A673 (cell line): ENCODE results near the gene SSC5D. TPM values are rescaled to one million over a fixed set of nuclear protein-coding genes. Genes with fewer than 3 reads are reported as not detected.
A peak's percentile ranks its signal among the peaks of the same experiment; 100 is the strongest.

ENCODE experiments used
- BruUV-seq: library from RNA; stranded (reverse); fragments of 400-500 nt; replicated peaks from 2 replicates; lab custom pipeline; 2021; lab: Mats Ljungman, UMichigan
- CTCF ChIA-PET: fragments of 300-600 bp; sonication (Branson Sonifier 250); formaldehyde crosslinking; loops from one replicate; lab custom pipeline; 2022; ENCODE audit warnings: antibody characterized with exemption; lab: Charles Lee
- POLR2A ChIA-PET: fragments of 300-600 bp; sonication (Branson Sonifier 250); formaldehyde crosslinking; loops from one replicate; lab custom pipeline; 2022; ENCODE audit warnings: antibody characterized with exemption; ENCODE audit not compliant: low non-redundant PET; lab: Charles Lee
- DNase-seq: peaks from one replicate; pipeline ENCODE4 v3.0.0-alpha.2; 2015; ENCODE audit warnings: low spot score
- H3K27ac ChIP-seq: fragments of 200-600 bp; sonication (generic); 2 replicates; pipeline ENCODE4 v1.5.1; 2016; ENCODE audit warnings: mixed run types, low read depth, mild to moderate bottlenecking, mixed read lengths, antibody characterized with exemption, low read length; ENCODE audit not compliant: poor library complexity, severe bottlenecking
- H3K27me3 ChIP-seq: fragments of 200-600 bp; sonication (generic); replicated peaks from 2 replicates; pipeline ENCODE4 v1.6.1; 2017; ENCODE audit warnings: mixed run types, low read depth, mild to moderate bottlenecking, mixed read lengths, antibody characterized with exemption, low read length; ENCODE audit not compliant: insufficient read depth, poor library complexity
- H3K36me3 ChIP-seq: fragments of 200-600 bp; sonication (generic); 2 replicates; pipeline ENCODE4 v1.6.1; 2016; ENCODE audit warnings: mixed run types, mild to moderate bottlenecking, mixed read lengths, antibody characterized with exemption, low read length; ENCODE audit not compliant: insufficient read depth, poor library complexity, severe bottlenecking
- H3K4me1 ChIP-seq: fragments of 200-600 bp; sonication (generic); 2 replicates; pipeline ENCODE4 v1.6.1; 2017; ENCODE audit warnings: mixed run types, mild to moderate bottlenecking, mixed read lengths, antibody characterized with exemption, low read length; ENCODE audit not compliant: insufficient read depth, poor library complexity, severe bottlenecking
- H3K4me3 ChIP-seq: fragments of 200-600 bp; sonication (generic); 2 replicates; pipeline ENCODE4 v1.5.1; 2016; ENCODE audit warnings: low read depth, mixed run types, mild to moderate bottlenecking, mixed read lengths, low read length; ENCODE audit not compliant: poor library complexity, severe bottlenecking
- H3K9me3 ChIP-seq: fragments of 200-600 bp; sonication (generic); 2 replicates; pipeline ENCODE4 v1.6.1; 2016; ENCODE audit warnings: mixed run types, low read depth, mild to moderate bottlenecking, mixed read lengths, antibody characterized with exemption, low read length; ENCODE audit not compliant: poor library complexity, severe bottlenecking
- CTCF ChIP-seq: fragments of 300-800, 200-600 bp; sonication (generic); conservative IDR thresholded peaks from 2 replicates; pipeline ENCODE4 v1.5.1; 2017; ENCODE audit warnings: low read depth, mild to moderate bottlenecking, antibody characterized with exemption, low read length, moderate library complexity, mixed read lengths
- EZH2 ChIP-seq: fragments of 200-600 bp; sonication (generic); IDR thresholded peaks from 2 replicates; pipeline ENCODE4 v1.6.1; 2017; ENCODE audit warnings: borderline replicate concordance, low read depth, mild to moderate bottlenecking, mixed read lengths, antibody characterized with exemption, low read length; ENCODE audit not compliant: poor library complexity, severe bottlenecking
- intact Hi-C: fragments of 100-400 bp; cut with micrococcal nuclease; formaldehyde crosslinking; loops from one replicate; pipeline ENCODE4 v1.10.0; 2022; ENCODE audit not compliant: unreplicated experiment
- total RNA-seq: library from RNA; stranded (reverse); gene quantifications from 2 replicates; pipeline ENCODE4 v1.2.3, GENCODE V29; 2021

Gene SSC5D
- total RNA-seq, 1 experiment from 2014 or later: 1.4 TPM

GRCh38 chr19:55461259-55461973 is 26.8 kb upstream of the SSC5D start, which contains the start of gene ISOC2:
Gene ISOC2, minus strand, starts transcription at chr19:55461642. Its CDS starts 5,156 bp downstream, at chr19:55456486.
- CTCF ChIA-PET: interaction anchor here (0.5 to 1.1 kb wide), 4 partner anchors 42 to 260 kb away, joined by 3 to 4 read pairs (median 3); no protein-coding TSS in a partner anchor
- intact Hi-C loops: loop anchor here (5.0 kb wide), 1 partner anchor 146 kb away; the partner anchor contains the start of gene ZNF865
- peak; percentile 100 for DNase-seq
- no TSS peak for BruUV-seq
- Histone ChIP-seq H3K4me1 (peaks cover 38% of the 10 kb centered on the region), H3K36me3 (no peaks in the 10 kb centered on the region), H3K27me3 (no peaks in the 10 kb centered on the region), H3K4me3 (peak within 1 kb of the TSS; percentile 78), H3K27ac (peak within 1 kb of the TSS; percentile 91), H3K9me3 (no peaks in the 10 kb centered on the region)
- POLR2A ChIA-PET: no interaction called here
- TF ChIP-seq CTCF (no peak), EZH2 (no peak)

GRCh38 chr19:55461974-55462626 is 26.1 kb upstream of the SSC5D start:
- peak overlapping the region; percentile 42 for H3K27ac ChIP-seq
- peak; percentile 51 for DNase-seq
- no TSS peak for BruUV-seq
- peaks cover 38% of the 10 kb centered on the region for H3K4me1 ChIP-seq
- H3K27me3 ChIP-seq: no peaks in the 10 kb centered on the region
- H3K4me3 ChIP-seq: peak overlapping the region; percentile 78
- TF ChIP-seq CTCF (no peak), EZH2 (no peak)
- no peaks in the 10 kb centered on the region for H3K36me3 ChIP-seq
- ChIA-PET CTCF (interaction anchor here (0.5 to 1.1 kb wide), 4 partner anchors 42 to 261 kb away, joined by 3 to 4 read pairs (median 3); no protein-coding TSS in a partner anchor), POLR2A (no interaction called here)
- no peaks in the 10 kb centered on the region for H3K9me3 ChIP-seq
- intact Hi-C loops: loop anchor here (5.0 kb wide), 1 partner anchor 145 kb away; the partner anchor contains the start of gene ZNF865

- POLR2A ChIA-PET: no interaction called here
Observed at GRCh38 chr19:55462722-55463121, 25.5 kb upstream of the SSC5D start.

More at GRCh38 chr19:55462722-55463121, 25.5 kb upstream of the SSC5D start:
- Histone ChIP-seq H3K4me1 (peaks cover 38% of the 10 kb centered on the region), H3K4me3 (no peak overlapping the region), H3K36me3 (no peaks in the 10 kb centered on the region), H3K27ac (no peak overlapping the region), H3K9me3 (no peaks in the 10 kb centered on the region), H3K27me3 (no peaks in the 10 kb centered on the region)
- CTCF ChIA-PET: no interaction called here
- no TSS peak for BruUV-seq
- intact Hi-C loops: loop anchor here (5.0 kb wide), 1 partner anchor 145 kb away; the partner anchor contains the start of gene ZNF865
- no peak for DNase-seq
- TF ChIP-seq CTCF (no peak), EZH2 (no peak)
